Smooth muscle cell of the coronary artery (primary cell): ENCODE data around the gene FDXACB1. TPM values are rescaled to one million over a fixed set of nuclear protein-coding genes. Genes with fewer than 3 reads are reported as not detected.

Experiments
- total RNA-seq: library from RNA; depleted of rRNA; stranded (reverse); fragments of >200 nt; gene quantifications from 2 replicates; pipeline ENCODE4 v1.2.3, GENCODE V29; 2014; ENCODE audit warnings: low replicate concordance

The FDXACB1 gene
- total RNA-seq, result 1.2 and 1.7 TPM in 2 replicates

GRCh38 chr11:111878849-111879636, at the start of gene FDXACB1, which contains the start of gene CFAP68:
FDXACB1 (minus strand) TSS chr11:111879165; CDS start chr11:111879132, 33 bp downstream.
CFAP68 (plus strand) TSS chr11:111879541; CDS start chr11:111879561, 20 bp downstream.

GRCh38 chr11:111918390-111919256, 39.7 kb upstream of the FDXACB1 start, which contains the start of gene C11orf52:
C11orf52 (plus strand) TSS chr11:111918913; CDS start chr11:111918973, 60 bp downstream.

DNA sequence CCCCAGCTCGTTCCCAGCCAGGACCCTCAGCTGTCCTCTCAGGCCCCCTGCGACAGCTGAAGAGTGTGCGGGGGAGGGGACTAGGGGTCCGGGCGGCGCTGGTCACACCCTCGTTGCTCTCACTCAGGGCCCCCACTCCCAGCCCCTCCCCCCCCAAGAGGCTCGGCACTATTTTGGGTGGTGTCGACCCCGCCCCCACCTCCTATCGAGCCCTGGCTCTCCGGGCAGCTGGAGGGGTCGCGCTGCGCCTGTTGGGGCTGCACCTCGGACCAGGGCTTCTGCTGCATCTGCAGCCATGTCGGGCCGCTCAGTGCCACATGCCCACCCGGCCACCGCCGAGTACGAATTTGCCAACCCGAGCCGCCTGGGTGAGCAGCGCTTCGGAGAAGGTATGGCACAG, 33.6 kb upstream of the FDXACB1 start, which contains the start of gene HSPB2:
TSS of gene HSPB2 (plus strand) at position 200 of the 400 bp plus-strand sequence. CDS start at position 296, 96 bp downstream.

GRCh38 chr11:111911563-111912401, 32.8 kb upstream of the FDXACB1 start, which contains the start of gene CRYAB:
CRYAB (minus strand) TSS chr11:111911770; CDS start chr11:111911724, 46 bp downstream.

DNA sequence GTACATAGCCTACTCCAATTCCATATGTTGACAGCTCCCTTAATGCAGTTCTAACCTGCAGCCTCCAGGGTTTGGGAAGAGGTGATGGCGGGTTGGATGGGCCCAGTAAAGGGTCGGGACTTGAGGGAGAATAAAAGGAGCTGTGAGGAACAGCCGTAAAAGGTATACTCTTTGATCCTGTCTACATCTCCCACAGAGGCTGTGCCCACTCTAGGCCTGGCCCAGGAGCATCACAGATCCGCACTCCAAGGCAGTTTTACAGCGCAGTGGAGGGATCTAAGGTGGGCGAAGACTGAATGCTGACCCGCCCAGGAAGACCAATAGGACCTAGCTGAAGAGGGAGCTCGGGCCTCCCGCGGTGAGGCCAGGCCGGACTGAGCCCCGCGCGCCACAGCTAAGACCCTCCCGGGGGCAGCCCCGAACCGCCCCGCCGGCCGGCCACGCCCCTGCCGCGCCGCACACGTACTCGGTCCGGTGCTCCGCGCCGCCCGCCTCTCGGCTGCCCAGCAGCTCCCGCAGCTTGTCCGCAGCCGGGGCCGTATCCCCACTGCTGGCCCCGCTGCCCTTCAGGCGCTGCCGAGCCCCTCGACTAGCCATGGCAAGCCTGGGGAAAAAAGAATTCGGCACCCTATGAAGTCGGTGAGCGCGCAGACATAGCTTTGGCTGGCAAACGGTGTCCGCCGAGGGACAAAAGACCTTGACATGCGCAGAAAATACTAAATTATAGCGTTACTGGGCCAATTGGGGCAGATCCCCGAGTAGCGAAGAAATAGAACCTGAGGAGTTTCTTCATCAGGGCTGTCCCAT, 7.9 kb downstream of the FDXACB1 start, which contains the start of gene ALG9:
TSS of gene ALG9 (minus strand) at position 696 of the 807 bp plus-strand sequence. CDS start at position 597, 99 bp downstream.

Other genes starting within 250 kb of the FDXACB1 start
- gene PPP2R1B, start 112.8 kb downstream of the FDXACB1 start, total RNA-seq, result 21.7 and 24.1 TPM in 2 replicates
- gene ALG9, start 7.6 kb downstream of the FDXACB1 start, total RNA-seq, result 15.3 and 23.5 TPM in 2 replicates
- gene CFAP68, start 376 bp upstream of the FDXACB1 start, total RNA-seq, result 7.5 and 12.3 TPM in 2 replicates
- gene CRYAB, start 32.6 kb upstream of the FDXACB1 start, total RNA-seq, result 20.4 and 40.8 TPM in 2 replicates
- gene HSPB2, start 33.6 kb upstream of the FDXACB1 start, total RNA-seq, result 1.2 and 1.9 TPM in 2 replicates
- 0.23 and 0.38 TPM in 2 replicates for gene C11orf52, start 39.7 kb upstream of the FDXACB1 start, total RNA-seq
- 17.4 and 21.0 TPM in 2 replicates for gene DIXDC1, start 58.2 kb upstream of the FDXACB1 start, total RNA-seq
- gene DLAT, start 146.2 kb upstream of the FDXACB1 start, total RNA-seq, result 16.5 and 27.7 TPM in 2 replicates
- gene PIH1D2, start 194.9 kb upstream of the FDXACB1 start, total RNA-seq, result 0.12 and 1.1 TPM in 2 replicates
- gene NKAPD1, start 195.1 kb upstream of the FDXACB1 start, total RNA-seq, result 11.8 and 19.3 TPM in 2 replicates
- gene TIMM8B, start 207.6 kb upstream of the FDXACB1 start, total RNA-seq, result 54.2 and 99.0 TPM in 2 replicates
- gene SDHD, start 207.7 kb upstream of the FDXACB1 start, total RNA-seq, result 137 and 158 TPM in 2 replicates